ENCODE results near the gene SERPINH1.
A peak's percentile ranks its signal among the peaks of the same experiment; 100 is the strongest.
"Not testable (repeated sequence)": the region's sequence is repeated elsewhere in the genome, so short reads cannot be mapped to it uniquely, and the experiment has no call there.

The SERPINH1 gene

GRCh38 chr11:75578977-75579376 lies 16.9 kb downstream of the SERPINH1 start:
- DNase-seq = no peak

DNA sequence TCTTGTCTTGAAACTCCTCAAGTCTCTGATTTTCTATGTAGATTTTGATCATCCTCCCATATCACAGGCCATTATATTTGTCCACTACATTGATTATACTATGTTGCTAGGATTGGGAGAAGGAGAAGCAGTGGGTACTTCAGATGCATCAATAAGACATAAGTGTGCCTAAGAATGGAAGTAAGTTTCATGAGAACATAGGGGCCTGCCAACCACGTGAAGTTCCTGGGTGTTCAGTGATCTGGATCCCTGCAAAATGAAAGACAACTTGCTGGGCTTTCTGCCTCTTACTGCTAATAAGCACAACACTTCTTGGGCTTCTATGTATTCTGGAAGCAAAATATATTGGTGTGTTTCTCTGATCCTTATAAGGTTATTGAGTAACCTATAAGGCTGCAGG lies 17.8 kb downstream of the SERPINH1 start:
- DNase-seq = no peak

DNA sequence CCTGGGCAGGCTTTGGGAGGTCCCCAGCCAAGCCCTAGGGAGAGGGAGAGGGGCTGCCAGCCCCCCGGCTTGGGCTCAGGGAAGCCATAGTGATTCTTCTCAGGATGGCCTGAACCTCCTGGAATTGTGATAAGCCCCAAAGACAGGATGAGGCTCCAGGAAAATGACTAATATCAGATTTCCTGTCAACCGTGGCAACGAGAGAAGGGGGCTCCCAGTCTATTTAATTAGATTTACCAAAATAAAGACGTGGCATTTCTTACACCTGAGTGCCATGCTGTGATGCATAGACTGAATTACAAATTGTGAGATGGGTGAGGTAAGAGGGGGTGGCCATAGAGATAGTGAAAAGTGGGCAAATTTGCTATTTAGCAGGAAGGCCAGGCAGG lies 20.4 kb downstream of the SERPINH1 start:
- DNase-seq = no peak

DNA sequence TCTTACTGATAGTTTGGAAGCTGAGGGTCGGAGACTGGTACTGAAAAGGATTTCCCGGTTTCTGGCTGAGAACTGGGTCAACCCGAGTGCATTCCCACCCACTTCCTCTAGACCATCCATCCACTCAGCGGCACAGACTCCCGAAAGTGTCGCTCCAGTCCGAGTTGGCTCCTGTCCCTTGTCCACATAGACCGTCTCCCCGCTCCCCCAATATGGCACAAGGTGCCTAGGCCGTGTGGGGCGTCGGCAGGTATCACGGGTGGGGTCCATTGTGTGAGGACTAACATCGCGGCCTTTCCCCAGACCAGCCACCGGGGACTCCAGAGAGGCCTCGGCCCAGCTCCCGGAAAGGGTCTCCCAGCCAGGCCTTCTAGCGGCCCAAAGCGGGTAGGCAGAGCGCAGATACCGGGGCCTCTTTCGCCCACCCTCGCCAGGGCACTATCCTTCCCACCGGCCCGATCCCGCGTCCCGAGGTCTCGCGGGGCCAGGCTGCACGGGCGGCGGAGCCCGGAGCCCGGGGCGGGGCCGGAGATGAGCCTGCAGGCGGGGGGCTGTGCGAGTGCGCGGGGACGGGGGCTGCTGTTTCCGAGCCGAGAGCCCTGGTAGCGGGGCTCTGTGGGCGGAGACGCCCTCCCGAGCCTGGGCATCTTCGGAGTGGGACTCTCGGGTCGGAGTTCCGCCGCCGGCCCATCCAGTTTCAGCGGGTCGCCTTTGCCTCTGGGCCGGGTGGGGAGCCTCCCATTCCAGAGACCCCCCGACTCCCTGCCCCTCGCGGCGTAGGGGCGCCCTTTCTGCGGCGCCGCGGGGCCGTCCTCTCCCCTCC lies 21.1 kb downstream of the SERPINH1 start:
- peak; percentile 25 for DNase-seq

- DNase-seq = peak; percentile 20
These were observed 21.9 kb downstream of the SERPINH1 start for GRCh38 chr11:75583718-75584658.

DNA sequence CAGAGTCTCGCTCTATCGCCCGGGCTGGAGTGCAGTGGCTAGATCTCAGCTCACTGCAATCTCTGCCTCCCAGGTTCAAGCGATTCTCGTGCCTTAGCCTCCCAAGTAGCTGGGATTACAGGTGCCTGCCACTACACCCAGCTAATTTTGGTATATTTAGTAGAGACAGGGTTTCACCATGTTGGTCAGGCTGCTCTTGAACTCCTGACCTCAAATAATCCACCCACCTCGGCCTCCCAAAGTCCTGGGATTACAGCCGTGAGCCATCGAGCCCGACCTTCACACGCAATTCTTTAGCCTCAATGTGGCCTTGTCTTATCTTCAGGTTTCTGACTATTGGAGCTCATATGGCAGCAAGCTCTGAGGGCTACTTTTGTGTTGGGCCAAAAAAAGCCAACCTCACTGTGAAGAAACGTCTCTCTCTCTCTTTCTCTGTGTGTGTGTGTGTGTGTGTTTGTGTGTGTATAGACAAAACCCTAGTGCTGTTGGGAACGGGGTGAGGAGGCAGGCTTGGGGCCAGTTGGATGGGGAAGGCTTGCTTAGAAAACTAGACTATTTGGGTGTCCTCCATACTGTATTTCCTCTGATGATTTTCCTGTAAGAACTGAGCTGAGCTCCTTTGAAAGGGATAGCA lies 22.7 kb downstream of the SERPINH1 start:
- DNase-seq = not testable (repeated sequence)

DNA sequence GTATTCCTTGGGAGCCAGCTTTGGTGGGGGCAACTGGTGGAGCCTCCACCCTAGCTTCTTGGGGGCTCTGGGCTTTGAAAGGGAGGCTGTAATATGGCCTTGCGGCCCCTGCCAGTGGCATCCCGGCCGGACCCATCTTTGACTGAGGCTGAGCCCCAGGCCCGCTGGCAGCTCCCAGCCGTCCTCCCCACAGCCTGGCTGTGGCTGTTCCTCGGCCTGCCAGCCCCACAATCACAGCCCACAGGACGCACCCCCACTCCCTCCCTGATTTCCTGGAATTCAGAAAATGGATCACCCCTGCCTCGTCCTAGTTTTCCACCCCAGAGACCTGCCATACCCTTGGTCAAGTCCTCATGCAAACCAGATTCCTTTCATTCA lies 23.2 kb downstream of the SERPINH1 start:
- DNase-seq = no peak

DNA sequence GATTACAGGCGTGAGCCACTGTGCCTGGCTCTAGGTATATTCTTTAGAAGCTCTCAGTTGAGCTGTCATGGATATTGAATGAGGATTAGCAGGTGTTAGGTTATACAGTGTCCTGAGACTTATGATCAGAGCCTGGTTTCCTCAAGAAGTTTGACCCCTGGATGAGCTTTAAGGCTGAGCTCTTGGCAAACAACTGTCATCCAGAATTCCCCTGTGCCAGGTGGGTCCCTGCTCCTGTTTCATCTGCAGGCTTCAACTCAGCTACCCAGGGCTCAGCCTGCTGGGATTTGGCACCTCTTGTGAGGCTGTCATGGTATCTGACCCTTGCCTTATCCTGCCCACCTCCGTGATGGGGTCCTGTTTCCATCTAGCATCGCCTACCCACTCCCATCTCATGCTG lies 24.3 kb downstream of the SERPINH1 start:
- DNase-seq = no peak

GRCh38 chr11:75588051-75588481 lies 26.0 kb downstream of the SERPINH1 start:
- no peak for DNase-seq

GRCh38 chr11:75589051-75589450 lies 27.0 kb downstream of the SERPINH1 start:
- DNase-seq = no peak

- no peak for DNase-seq
These were observed 27.9 kb downstream of the SERPINH1 start for GRCh38 chr11:75589933-75590332.

- DNase-seq = no peak
These were observed 29.3 kb downstream of the SERPINH1 start for GRCh38 chr11:75591371-75591770.

DNA sequence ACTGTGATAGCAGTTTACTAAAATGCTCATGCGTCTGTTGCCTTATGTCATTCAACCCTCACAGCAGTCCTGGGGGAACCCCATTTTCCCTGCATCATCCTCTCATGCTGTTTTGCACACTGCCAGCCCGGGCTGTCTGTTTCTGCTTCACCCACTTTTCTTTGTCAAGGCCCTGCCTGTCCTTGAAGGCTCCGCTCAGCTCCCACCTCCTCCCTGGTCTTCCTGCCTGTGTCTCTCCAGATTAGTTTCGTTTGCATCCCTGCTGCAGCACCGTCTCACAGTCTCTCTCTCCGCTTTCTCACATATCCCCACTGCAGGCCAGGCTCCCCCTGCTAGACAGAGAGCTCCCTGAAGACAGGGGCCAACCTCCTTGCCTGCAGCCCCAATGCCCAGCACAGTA lies 29.9 kb downstream of the SERPINH1 start:
- no peak for DNase-seq

DNA sequence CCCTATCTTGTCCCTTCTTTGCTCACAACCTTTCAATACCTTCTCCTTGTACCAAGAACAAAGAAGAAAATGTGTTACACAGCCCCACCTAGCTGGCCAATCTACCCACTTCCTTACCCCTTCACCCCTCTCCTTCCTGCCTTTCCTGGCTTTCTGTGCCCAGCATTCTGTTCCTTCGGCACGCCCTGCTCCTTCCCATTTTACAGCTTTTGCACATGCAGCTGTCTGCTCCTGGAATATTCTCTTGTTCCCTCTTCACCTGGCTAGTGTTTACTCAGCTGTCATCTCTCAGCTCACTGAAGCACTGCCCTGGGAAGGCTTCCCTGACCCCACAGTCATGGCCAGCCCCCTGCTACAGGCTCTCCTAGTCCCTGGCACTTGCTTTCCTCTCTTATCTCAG lies 30.7 kb downstream of the SERPINH1 start:
- DNase-seq = peak; percentile 94

DNA sequence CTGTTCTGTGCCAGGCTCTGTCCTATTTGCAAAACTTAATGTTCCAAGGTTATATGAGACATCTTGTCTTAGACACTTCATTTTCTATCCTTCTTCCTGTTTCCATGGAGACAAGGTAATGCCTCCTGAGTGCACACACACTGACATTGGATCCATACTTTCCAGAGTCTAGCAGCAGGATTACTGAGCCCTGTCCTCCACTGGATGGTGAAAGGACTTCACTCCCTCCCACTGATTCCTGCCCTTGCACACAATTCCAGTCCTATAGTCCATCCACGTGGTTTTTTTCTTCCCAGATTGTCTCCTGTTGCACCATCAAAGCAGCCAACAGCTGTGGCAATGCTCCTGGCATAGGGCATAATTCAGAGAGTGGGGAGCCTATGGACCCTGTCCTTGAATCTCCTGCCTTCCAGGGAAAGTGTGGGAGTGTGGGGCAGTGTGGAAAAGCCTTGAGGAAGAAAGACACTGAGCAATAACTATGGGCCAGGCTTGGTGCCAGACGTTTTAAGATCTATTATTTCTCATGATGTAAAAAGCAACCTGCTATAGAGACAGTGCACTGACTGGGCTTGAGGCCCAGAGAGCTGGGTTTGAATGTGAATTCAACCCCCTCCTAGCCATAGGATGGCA lies 31.3 kb downstream of the SERPINH1 start:
- peak; percentile 35 for DNase-seq

DNA sequence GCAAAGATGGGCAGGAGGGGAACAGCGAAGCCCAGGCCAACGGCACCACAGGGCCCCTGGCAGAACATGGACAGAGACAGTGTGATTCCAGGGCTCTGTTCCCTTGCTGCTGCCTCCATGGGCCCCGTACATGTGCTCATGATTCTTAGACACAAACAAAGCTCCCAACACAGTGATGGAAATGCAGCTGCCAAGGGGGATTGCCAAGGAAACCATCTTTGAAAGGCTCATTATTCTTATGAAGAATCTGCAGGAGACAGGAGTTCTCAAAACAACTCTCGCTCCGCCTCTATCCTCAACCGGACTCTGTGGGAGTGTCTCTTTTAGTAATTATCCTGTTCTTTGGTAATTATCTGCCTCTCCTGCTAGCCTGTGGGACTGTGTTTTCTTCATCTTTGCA lies 32.2 kb downstream of the SERPINH1 start:
- DNase-seq = no peak

- DNase-seq = no peak
These were observed 33.4 kb downstream of the SERPINH1 start for GRCh38 chr11:75595429-75595828.

DNA sequence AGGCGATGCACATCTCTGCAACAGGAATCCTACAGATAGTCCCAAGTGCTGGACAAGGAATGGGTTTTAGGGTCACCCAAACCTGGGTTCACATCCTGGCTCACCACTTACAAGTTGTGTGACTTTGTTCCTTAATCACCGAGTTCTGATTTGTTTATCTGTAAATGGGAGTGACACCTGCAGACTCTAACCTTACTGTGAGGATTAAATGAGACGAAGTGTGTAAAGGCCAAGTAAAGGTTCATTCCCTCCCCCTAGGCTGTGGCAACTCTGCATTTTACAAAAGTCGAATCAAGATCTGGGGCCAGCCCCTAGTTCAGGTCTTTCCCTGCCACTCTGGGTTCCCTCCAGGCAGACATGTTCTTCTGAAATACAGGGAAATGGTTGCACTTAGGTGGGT lies 34.9 kb downstream of the SERPINH1 start:
- DNase-seq = no peak

- peak; percentile 39 for DNase-seq
These were observed 35.6 kb downstream of the SERPINH1 start for GRCh38 chr11:75597636-75598035.

GRCh38 chr11:75598264-75598663 lies 36.2 kb downstream of the SERPINH1 start:
- no peak for DNase-seq

DNA sequence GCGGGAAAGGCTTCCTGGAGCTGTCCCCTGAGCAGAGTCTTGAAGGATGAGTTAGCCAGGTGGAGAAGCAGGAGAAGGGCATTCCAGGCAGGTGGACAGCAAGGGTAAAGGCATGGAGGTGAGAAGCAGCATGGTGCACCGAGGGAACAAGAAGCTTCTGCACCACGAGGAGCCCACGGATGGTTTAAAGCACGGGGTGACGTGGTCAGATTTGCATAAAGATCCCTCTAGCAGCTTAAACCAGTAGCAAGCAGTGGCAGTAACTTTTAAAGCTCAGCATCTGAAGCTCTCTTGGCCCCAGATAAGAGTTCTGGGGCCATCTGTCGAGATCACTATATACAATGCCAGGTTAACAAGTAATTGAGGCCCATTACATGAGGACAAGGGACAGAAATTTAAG lies 36.8 kb downstream of the SERPINH1 start:
- no peak for DNase-seq

GRCh38 chr11:75600356-75600755 lies 38.3 kb downstream of the SERPINH1 start:
- DNase-seq = no peak

- DNase-seq = no peak
These were observed 39.4 kb downstream of the SERPINH1 start for GRCh38 chr11:75601494-75601893.
